Measurements from ENCODE around the gene MTERF2. TPM values are rescaled to one million over a fixed set of nuclear protein-coding genes. Genes with fewer than 3 reads are reported as not detected.

MTERF2 gene, protein sequence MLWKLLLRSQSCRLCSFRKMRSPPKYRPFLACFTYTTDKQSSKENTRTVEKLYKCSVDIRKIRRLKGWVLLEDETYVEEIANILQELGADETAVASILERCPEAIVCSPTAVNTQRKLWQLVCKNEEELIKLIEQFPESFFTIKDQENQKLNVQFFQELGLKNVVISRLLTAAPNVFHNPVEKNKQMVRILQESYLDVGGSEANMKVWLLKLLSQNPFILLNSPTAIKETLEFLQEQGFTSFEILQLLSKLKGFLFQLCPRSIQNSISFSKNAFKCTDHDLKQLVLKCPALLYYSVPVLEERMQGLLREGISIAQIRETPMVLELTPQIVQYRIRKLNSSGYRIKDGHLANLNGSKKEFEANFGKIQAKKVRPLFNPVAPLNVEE
- total RNA-seq (ENCODE audit: unreplicated experiment): 7.7 TPM
- long read RNA-seq, partial matches to known transcripts: 0 of 8 reads
- long read RNA-seq, other reads (novel, unspliced or antisense): 3 of 8 reads

GRCh38 chr12:106986625-106987389 is at the start of gene MTERF2:
Gene MTERF2, minus strand, starts transcription at chr12:106987146. Its CDS starts 8,432 bp downstream, at chr12:106978714.
- Mint-ChIP-seq H3K27me3 (ENCODE audit: unreplicated experiment) (peaks cover 6% of the 10 kb centered on the region), H3K9me3 (ENCODE audit: unreplicated experiment) (no peaks in the 10 kb centered on the region), H3K4me1 (ENCODE audit: unreplicated experiment) (peaks cover 22% of the 10 kb centered on the region), H3K27ac (ENCODE audit: unreplicated experiment) (peak within 1 kb of the TSS; percentile 7), H3K36me3 (ENCODE audit: low read depth, unreplicated experiment) (peaks cover 13% of the 10 kb centered on the region), H3K4me3 (ENCODE audit: unreplicated experiment) (peak within 1 kb of the TSS; percentile 95)
- DNase-seq (ENCODE audit: low spot score): peak; percentile 92
- no peak for TF ChIP-seq CTCF (IDR thresholded peaks at IDR 0.05; ENCODE audit: unreplicated experiment)

- DNase-seq (ENCODE audit: low spot score): no peak
- peaks cover 2% of the 10 kb centered on the region for H3K4me1 Mint-ChIP-seq (ENCODE audit: unreplicated experiment)
- no peak overlapping the region for H3K4me3 Mint-ChIP-seq (ENCODE audit: unreplicated experiment)
- H3K27me3 Mint-ChIP-seq (ENCODE audit: unreplicated experiment): no peaks in the 10 kb centered on the region
- peaks cover 4% of the 10 kb centered on the region for H3K9me3 Mint-ChIP-seq (ENCODE audit: unreplicated experiment)
- peaks cover 17% of the 10 kb centered on the region for H3K36me3 Mint-ChIP-seq (ENCODE audit: low read depth, unreplicated experiment)
- H3K27ac Mint-ChIP-seq (ENCODE audit: unreplicated experiment): no peak overlapping the region
- TF ChIP-seq CTCF (IDR thresholded peaks at IDR 0.05; ENCODE audit: unreplicated experiment): no peak
Measured at GRCh38 chr12:107035733-107036132, 48.8 kb upstream of the MTERF2 start.

DNA sequence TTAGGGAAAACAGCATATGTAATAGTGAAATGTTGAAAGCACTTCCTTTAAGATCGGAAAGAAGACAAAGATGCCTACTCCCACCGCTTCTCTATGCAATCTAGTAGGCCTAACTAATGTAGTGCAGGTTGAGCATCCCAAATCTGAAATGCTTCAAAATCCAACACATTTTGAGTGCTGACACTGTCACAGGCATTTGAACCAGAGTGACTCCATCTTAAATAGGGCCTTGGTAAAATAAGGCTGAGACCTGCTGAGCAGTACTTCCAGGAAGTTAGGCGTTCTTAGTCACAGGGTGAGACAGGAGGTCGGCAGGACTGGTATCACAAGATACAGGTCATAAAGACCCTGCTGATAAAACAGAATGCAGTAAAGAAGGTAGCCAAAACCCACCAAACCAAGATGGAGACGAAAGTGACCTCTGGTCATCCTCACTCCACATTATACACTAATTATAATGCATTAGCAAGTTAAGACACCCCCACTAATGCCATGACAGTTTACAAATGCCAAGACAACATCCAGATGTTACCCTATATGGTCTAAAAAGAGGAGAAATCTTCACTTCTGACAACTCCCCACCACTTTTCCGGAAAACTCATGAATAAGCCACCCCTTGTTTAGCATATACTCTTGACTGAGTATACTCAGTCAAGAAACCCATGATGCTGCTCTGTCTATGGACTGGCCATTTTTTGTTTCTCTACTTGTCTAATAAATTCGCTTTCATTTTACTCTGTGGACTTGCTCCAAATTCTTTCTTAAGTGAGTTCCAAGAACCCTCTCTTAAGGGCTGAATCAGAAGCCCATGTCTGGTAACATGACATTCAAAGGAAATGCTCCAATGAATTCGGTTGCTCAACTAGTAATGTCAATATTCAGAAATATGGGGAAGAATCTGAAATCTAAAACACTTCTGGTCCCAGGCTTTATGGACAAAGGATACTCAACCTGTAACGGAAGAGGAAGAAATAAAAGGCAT is 47.1 kb upstream of the MTERF2 start:
- H3K27me3 Mint-ChIP-seq (ENCODE audit: unreplicated experiment): no peaks in the 10 kb centered on the region
- no peak for TF ChIP-seq CTCF (IDR thresholded peaks at IDR 0.05; ENCODE audit: unreplicated experiment)
- H3K27ac Mint-ChIP-seq (ENCODE audit: unreplicated experiment): no peak overlapping the region
- no peak for DNase-seq (ENCODE audit: low spot score)
- peaks cover 2% of the 10 kb centered on the region for H3K4me1 Mint-ChIP-seq (ENCODE audit: unreplicated experiment)
- no peak overlapping the region for H3K4me3 Mint-ChIP-seq (ENCODE audit: unreplicated experiment)
- peaks cover 4% of the 10 kb centered on the region for H3K9me3 Mint-ChIP-seq (ENCODE audit: unreplicated experiment)
- H3K36me3 Mint-ChIP-seq (ENCODE audit: low read depth, unreplicated experiment): peaks cover 17% of the 10 kb centered on the region

DNA sequence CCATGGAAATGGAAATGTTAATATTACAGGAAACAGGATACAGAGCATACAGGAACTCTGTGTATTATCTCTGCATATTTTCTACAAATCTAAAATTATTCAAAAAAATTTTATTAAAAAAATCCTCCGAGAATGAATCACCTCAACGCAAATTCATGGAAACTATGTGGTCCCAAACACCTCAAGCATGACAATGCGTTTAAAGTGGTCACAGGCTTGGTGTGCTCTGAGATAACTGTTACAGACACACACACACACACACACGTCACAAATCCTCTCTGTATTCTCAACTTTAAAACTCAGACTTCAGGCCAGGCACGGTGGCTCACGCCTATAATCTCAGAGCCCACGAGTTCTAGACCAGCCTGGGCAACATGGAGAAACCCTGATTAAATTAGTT is 45.3 kb upstream of the MTERF2 start:
- peaks cover 2% of the 10 kb centered on the region for H3K4me1 Mint-ChIP-seq (ENCODE audit: unreplicated experiment)
- H3K9me3 Mint-ChIP-seq (ENCODE audit: unreplicated experiment): peaks cover 4% of the 10 kb centered on the region
- TF ChIP-seq CTCF (IDR thresholded peaks at IDR 0.05; ENCODE audit: unreplicated experiment): no peak
- no peak for DNase-seq (ENCODE audit: low spot score)
- no peak overlapping the region for H3K27ac Mint-ChIP-seq (ENCODE audit: unreplicated experiment)
- H3K36me3 Mint-ChIP-seq (ENCODE audit: low read depth, unreplicated experiment): peaks cover 15% of the 10 kb centered on the region
- H3K4me3 Mint-ChIP-seq (ENCODE audit: unreplicated experiment): no peak overlapping the region
- no peaks in the 10 kb centered on the region for H3K27me3 Mint-ChIP-seq (ENCODE audit: unreplicated experiment)
